ENCODE results near the gene RRP12.

GRCh38 chr10:97329766-97330165 is 71.4 kb downstream of the RRP12 start:
- TF ChIP-seq SUZ12 (IDR thresholded peaks at IDR 0.05) (no peak), NFRKB (IDR thresholded peaks at IDR 0.05) (no peak), ARNT (IDR thresholded peaks at IDR 0.05) (no peak), BHLHE40 (IDR thresholded peaks at IDR 0.05; ENCODE audit: borderline replicate concordance) (no peak), FOXA1 (IDR thresholded peaks at IDR 0.05) (no peak), L3MBTL2 (conservative IDR thresholded peaks at IDR 0.05) (no peak), HDGF (IDR thresholded peaks at IDR 0.05; ENCODE audit: borderline replicate concordance) (no peak), FOXK2 (IDR thresholded peaks at IDR 0.05) (no peak), SP1 (IDR thresholded peaks at IDR 0.05) (no peak), CTBP1 (IDR thresholded peaks at IDR 0.05; ENCODE audit: borderline replicate concordance) (no peak), TARDBP (IDR thresholded peaks at IDR 0.05) (no peak)
